CD4-positive, alpha-beta T cell treated with Interleukin-15 for 1 hour (primary cell): ENCODE results near the gene FXR2.

Experiments used
- DNase-seq: peaks from one replicate; pipeline ENCODE4 v3.0.0-alpha.2; 2020

FXR2 gene

GRCh38 chr17:7587420-7588151 lies 27.1 kb downstream of the FXR2 start:
- DNase-seq: peak; percentile 20

- DNase-seq: no peak
These were observed 27.9 kb downstream of the FXR2 start for GRCh38 chr17:7586673-7587419.

GRCh38 chr17:7583253-7584109 lies 31.2 kb downstream of the FXR2 start, which contains the start of gene MPDU1:
Gene MPDU1, plus strand, starts transcription at chr17:7583852. Its CDS starts 11 bp downstream, at chr17:7583863.
- peak; percentile 96 for DNase-seq

- no peak for DNase-seq
These were observed 32.1 kb downstream of the FXR2 start for GRCh38 chr17:7582396-7583252.

- no peak for DNase-seq
These were observed 33.8 kb downstream of the FXR2 start for GRCh38 chr17:7580604-7581575.

- DNase-seq: peak; percentile 39
These were observed 34.7 kb downstream of the FXR2 start for GRCh38 chr17:7579834-7580603.

GRCh38 chr17:7579001-7579833 lies 35.5 kb downstream of the FXR2 start, which contains the start of gene CD68:
Gene CD68, plus strand, starts transcription at chr17:7579638. Its CDS starts 40 bp downstream, at chr17:7579678.
- peak; percentile 88 for DNase-seq

GRCh38 chr17:7577327-7578199 lies 37.1 kb downstream of the FXR2 start:
- no peak for DNase-seq

- DNase-seq: no peak
These were observed 38.2 kb downstream of the FXR2 start for GRCh38 chr17:7576432-7576937.

- DNase-seq: no peak
These were observed 38.7 kb downstream of the FXR2 start for GRCh38 chr17:7575959-7576358.

GRCh38 chr17:7575481-7575883 lies 39.2 kb downstream of the FXR2 start:
- DNase-seq: no peak

- no peak for DNase-seq
These were observed 40.3 kb downstream of the FXR2 start for GRCh38 chr17:7574176-7574953.

- DNase-seq: peak; percentile 94
These were observed 41.2 kb downstream of the FXR2 start for GRCh38 chr17:7573324-7574080.

- DNase-seq: peak; percentile 100
These were observed 41.9 kb downstream of the FXR2 start for GRCh38 chr17:7572588-7573323.

GRCh38 chr17:7572338-7572587 lies 42.4 kb downstream of the FXR2 start:
- no peak for DNase-seq

GRCh38 chr17:7570351-7570750 lies 44.3 kb downstream of the FXR2 start:
- DNase-seq: no peak
